GF-D8 (cell line): Measurements from ENCODE around the gene FAM110A.
"Not testable (repeated sequence)": the region's sequence is repeated elsewhere in the genome, so short reads cannot be mapped to it uniquely, and the experiment has no call there.

ENCODE experiments used
- DNase-seq: peaks from one replicate; lab custom pipeline; 2025; lab: John Stamatoyannopoulos, UW

FAM110A gene

GRCh38 chr20:833450-834150 lies at the start of gene FAM110A:
Gene FAM110A (plus strand): TSS chr20:833715. CDS start chr20:844805, 11,090 bp downstream.
- peak; percentile 89 for DNase-seq

DNA sequence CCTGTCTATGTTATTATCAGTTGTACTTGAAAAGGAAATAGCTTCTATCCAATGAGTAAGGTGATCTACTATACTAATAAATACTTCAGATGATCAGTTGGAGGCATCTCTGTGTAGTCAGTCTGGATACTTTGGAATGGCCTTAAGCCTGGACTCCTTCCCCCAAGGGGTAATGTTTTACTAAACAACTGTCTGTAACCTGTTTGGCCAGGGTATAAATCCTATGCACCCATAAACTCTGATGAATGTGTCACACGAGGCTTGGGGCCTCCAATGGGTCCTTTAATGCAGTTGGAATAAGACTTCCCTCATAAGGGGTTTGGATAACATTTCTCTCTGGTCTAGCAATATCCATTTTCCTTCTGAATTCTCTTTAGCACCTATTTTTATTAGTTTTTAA lies 45.7 kb upstream of the FAM110A start:
- DNase-seq, result no peak

DNA sequence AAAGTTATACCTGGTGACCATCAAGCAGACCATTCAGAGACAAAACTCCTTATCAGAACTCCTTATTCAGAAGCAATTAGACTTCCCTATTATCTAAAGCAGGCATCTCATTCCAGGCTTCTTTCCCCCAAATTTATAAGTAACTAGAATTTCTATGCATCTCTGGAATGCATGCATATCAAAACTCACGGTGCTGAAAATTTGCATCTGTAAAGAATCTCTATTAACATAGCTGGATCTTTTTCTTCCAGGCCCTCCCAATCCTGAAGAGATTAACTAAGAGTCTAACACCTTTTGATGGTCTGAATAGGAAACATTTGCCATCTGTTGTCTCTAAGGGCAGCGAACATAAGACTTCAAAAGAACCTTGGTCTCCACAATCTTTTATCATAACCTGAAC lies 42.5 kb upstream of the FAM110A start:
- no peak for DNase-seq

- no peak for DNase-seq
These were observed 41.3 kb upstream of the FAM110A start for GRCh38 chr20:792248-792647.

DNA sequence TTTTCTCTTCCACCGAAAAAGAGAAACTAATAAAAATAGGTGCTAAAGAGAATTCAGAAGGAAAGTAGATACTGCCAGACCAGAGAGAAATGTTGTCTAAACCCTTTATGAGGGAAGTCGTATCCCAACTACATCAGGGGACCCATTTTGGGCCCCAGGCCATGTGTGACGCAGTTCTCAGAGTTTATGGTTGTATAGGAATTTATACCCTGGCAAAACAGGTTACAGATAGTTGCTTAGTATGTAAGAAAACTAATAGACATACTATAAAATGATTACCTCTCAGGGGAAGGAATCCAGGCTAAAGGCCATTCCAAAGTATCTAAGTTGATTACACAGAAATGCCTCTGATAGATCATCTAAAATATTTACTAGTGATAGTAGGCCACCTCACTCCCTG lies 36.6 kb upstream of the FAM110A start:
- DNase-seq, result no peak

DNA sequence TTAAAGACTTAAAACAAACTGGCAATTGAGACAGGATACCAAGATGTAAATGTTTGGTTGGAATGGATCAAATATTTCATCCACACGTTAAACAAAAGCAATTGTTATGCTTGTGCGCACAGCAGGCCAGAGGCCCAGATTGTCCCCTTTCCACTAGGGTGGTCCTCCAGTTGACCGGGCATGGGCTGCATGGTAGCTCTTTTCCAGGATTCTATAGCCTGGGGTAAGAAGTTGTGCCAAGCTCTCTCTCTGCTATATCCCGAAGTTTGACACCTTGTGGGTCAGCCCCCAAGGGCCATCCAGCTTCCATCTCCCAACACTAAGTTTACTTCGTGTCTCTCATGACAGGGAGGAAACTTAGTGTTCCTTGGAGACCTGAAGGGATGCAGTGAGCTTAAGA lies 34.8 kb upstream of the FAM110A start:
- DNase-seq, result not testable (repeated sequence)

GRCh38 chr20:800026-800425 lies 33.5 kb upstream of the FAM110A start:
- not testable (repeated sequence) for DNase-seq

DNA sequence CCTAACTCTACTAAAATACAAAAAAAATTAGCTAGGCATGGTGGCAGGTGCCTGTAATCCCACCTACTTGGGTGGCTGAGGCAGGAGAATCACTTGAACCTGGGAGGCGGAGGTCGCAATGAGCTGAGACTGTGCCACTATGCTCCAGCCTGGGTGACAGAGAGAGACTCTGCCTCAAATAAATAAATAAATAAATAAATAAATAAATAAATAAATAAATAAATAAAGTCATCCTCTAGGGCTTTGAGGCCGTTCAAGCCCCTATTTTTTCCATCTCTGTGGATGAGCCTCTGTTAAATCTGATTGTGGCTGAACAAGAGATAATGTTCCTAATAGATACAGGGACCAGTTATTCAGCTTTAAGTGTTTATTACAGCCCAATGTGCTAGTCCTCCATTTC lies 31.8 kb upstream of the FAM110A start:
- DNase-seq, result no peak

GRCh38 chr20:805713-806112 lies 27.8 kb upstream of the FAM110A start:
- DNase-seq, result no peak

GRCh38 chr20:811776-812434 lies 21.6 kb upstream of the FAM110A start:
- DNase-seq, result not testable (repeated sequence)

- not testable (repeated sequence) for DNase-seq
These were observed 21.1 kb upstream of the FAM110A start for GRCh38 chr20:812435-812814.

DNA sequence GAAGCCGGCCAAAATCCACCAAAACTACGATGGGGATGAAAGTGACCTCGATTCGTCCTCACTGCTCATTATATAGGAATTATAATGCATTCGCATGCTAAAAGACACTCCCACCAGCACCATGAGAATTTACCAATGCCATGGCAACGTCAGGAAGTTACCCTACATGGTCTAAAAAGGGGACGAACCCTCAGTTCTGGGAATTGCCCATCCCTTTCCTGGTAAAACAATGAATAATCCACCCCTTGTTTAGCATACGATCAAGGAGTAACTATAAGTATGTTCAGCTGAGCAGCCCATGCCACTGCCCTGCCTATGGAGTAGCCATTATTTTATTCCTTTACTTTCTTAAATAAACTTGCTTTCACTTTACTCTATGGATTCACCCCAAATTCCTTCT lies 20.1 kb upstream of the FAM110A start:
- no peak for DNase-seq

DNA sequence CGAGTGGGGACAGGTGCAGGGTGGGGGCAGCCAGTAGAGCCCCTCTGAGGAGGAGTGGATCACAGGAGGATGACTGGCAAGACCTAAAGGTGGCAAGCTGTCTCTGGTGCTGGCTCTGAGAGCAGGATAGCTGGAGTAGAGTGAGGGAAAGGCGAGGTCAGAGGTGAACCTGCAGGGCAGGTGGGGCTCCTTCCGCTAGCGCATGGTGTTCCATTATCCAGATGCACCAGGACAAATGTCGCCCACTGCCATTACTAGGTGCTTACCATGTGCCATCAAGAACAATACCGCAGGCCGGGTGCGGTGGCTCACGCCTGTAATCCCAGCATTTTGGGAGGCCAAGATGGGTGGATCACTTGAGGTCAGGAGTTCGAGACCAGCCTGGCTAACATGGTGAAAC lies 18.3 kb upstream of the FAM110A start:
- DNase-seq, result no peak

DNA sequence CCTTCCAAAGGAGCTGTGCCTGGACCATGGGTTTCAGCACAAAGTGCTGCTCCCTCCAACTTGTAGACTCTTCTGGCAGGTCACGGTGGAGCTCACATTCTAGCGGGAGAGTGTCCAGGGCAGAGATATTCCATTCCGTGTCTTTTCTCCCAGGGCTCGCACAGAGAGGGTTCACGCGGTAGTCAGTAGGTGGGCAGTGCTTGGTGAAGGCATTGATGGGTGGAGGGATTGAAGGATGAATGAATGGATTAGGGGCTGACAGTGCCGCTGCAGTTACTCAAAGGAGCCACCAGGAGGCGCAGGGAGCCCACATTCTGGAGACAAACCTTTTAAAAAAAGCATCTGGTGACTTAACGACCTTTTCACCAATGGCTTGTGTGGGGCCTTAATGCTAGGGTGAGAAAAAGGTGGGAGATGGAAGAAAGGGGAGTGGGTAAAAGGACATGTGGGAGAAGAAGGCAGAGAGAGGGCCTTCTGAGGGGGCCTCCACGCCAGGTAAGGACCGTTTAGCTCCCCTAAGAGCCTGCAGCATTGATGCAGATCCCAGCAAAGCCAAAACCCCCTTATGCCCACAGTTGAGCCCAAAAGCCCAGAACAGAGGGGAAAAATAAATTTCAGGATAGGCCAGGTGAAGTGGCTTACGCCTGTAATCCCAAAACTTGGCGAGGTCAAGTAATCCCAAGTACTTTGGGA lies 17.5 kb upstream of the FAM110A start:
- peak; percentile 16 for DNase-seq

DNA sequence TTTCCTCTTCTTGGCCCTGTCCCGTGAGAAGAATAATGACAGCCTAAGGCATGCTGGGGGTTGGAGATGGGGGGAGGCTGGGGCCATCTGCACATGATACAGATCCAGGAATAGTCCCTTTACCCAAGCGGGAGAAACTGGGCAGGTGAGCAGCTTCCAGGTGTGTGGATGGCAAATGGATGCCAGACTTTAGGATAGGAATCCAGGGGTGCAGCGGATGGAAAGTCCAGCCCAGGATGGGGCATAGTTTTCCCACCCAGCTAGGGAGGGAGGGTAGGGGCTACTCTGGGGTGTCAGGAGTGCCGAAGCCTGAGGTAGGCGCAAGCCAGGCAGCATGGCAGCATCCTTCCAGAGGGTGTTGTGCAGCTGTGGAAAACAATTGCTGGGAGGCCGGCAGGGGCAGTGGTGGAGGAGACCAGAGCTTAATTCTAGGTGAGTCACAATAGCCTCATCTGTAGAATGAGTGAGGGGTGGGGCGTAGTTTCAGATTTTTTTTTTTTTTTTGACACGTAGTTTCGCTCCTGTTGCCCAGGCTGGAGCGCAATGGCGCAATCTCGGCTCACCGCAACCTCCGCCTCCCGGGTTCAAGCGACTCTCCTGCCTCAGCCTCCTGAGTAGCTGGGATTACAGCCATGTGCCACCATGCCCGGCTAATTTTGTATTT lies 15.4 kb upstream of the FAM110A start:
- DNase-seq, result no peak

- no peak for DNase-seq
These were observed 13.7 kb upstream of the FAM110A start for GRCh38 chr20:819680-820322.

DNA sequence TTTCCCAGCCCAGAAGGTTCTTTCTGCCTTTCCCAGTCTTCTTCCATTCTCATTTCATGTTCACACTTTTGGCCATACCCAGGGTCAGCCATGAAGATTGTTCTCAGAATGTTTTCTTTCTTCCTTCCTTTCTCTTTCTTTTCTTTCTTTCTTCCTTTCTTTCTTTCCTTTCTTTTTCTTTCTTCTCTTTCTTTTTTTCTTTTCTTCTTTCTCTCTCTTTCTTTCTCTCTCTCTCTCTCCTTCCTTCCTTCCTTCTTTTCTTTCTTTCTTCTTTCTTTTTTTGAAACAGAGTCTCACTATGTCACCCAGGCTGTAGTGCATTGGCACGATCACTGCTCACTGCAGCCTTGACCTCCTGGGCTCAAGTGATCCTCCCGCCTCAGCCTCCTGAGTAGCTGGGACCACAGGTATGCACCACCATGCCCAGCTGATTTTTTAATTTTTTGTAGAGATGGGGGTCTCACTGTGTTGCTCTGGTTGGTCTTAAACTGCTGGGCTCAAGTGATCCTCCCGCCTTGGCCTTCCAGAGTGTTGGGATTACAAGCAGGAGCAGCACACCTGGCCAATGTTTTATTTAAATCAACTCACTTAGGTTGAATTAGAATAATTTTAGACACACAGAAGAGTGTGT lies 13.1 kb upstream of the FAM110A start:
- no peak for DNase-seq

DNA sequence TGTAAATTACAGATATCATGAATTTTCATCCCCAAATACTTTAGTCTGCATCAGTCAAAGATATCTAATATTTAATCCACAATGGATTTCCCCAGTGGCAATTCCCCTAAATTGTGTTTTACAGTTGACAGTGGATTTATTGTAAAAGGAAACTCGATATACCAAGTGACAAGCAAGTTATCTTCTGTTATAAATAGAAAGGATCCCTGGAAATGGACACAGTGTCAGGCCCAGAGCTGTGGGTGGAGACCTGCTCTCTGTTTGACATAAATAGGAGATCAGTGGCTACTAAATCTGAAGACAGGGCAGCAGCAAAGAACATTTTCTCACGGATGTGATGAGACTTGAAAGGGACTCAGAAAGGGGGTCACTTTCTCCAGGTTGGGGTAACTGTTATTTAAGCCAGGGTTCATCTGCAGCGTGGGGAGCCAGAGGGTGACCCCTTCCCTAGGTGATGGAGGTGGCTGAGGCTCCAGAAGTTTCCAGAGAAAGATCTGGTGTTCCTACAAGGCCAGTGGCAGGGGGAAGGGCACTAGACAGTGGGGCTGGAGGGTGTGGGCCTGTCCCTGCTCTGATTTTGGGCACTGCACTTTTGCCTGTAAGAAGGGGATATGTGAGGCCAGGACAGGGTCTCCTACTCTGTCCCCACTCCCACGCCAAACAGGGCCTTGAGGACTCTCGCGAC lies 12.3 kb upstream of the FAM110A start:
- no peak for DNase-seq

- DNase-seq, result no peak
These were observed 11.8 kb upstream of the FAM110A start for GRCh38 chr20:821731-822065.

- DNase-seq, result no peak
These were observed 10.6 kb upstream of the FAM110A start for GRCh38 chr20:822651-823573.
